MM.1S (cell line): ENCODE measurements around the gene HMG20A.

Experiments used
- DNase-seq: peaks from one replicate; pipeline ENCODE4 v3.0.0-alpha.2; 2015
- H2AFZ ChIP-seq: fragments of 300-600 bp; sonication (generic); 2 replicates; pipeline ENCODE4 v1.6.0; 2016; ENCODE audit warnings: antibody characterized with exemption, low read length
- H3F3A ChIP-seq: fragments of 300-600 bp; sonication (generic); 2 replicates; pipeline ENCODE4 v1.6.1; 2016; ENCODE audit warnings: mild to moderate bottlenecking, antibody characterized with exemption, low read length, moderate library complexity, mixed read lengths; ENCODE audit not compliant: insufficient read depth
- H3K27ac ChIP-seq: fragments of 300-600 bp; sonication (generic); 2 replicates; pipeline ENCODE4 v1.5.1; 2016; ENCODE audit warnings: mild to moderate bottlenecking, low read length
- H3K27me3 ChIP-seq: fragments of 300-600 bp; sonication (generic); replicated peaks from 2 replicates; pipeline ENCODE4 v1.6.0; 2016; ENCODE audit warnings: low read length; ENCODE audit not compliant: insufficient read depth
- H3K36me3 ChIP-seq: fragments of 300-600 bp; sonication (generic); replicated peaks from 2 replicates; pipeline ENCODE4 v1.6.1; 2016; ENCODE audit warnings: mild to moderate bottlenecking, low read length, mixed read lengths; ENCODE audit not compliant: insufficient read depth
- H3K4me1 ChIP-seq: fragments of 300-600 bp; sonication (generic); 2 replicates; pipeline ENCODE4 v1.6.1; 2016; ENCODE audit warnings: low read length, mixed read lengths
- H3K4me2 ChIP-seq: fragments of 300-600 bp; sonication (generic); 2 replicates; pipeline ENCODE4 v1.6.0; 2016; ENCODE audit warnings: low read depth, low read length
- H3K4me3 ChIP-seq: fragments of 300-600 bp; sonication (generic); 2 replicates; pipeline ENCODE4 v1.5.1; 2016; ENCODE audit warnings: low read length, mixed read lengths
- H3K79me2 ChIP-seq: fragments of 300-600 bp; sonication (generic); 2 replicates; pipeline ENCODE4 v1.6.1; 2016; ENCODE audit warnings: mixed run types, low read length, mixed read lengths
- H3K9ac ChIP-seq: fragments of 300-600 bp; sonication (generic); 2 replicates; pipeline ENCODE4 v1.6.1; 2016; ENCODE audit warnings: low read length, mixed read lengths
- H3K9me2 ChIP-seq: fragments of 300-600 bp; sonication (generic); replicated peaks from 2 replicates; pipeline ENCODE4 v1.6.1; 2016; ENCODE audit warnings: mild to moderate bottlenecking, low read length, mixed read lengths; ENCODE audit not compliant: insufficient read depth
- H3K9me3 ChIP-seq: fragments of 300-600 bp; sonication (generic); replicated peaks from 2 replicates; pipeline ENCODE4 v1.6.1; 2016; ENCODE audit warnings: mild to moderate bottlenecking, low read length, mixed read lengths; ENCODE audit not compliant: insufficient read depth
- H4K20me1 ChIP-seq: fragments of 300-600 bp; sonication (generic); 2 replicates; pipeline ENCODE4 v1.6.1; 2016; ENCODE audit warnings: mild to moderate bottlenecking, low read length, moderate library complexity, mixed read lengths; ENCODE audit not compliant: insufficient read depth
- EZH2 ChIP-seq: fragments of 300-600 bp; sonication (generic); optimal IDR thresholded peaks from 2 replicates; pipeline ENCODE3; 2017; ENCODE audit warnings: low read depth, mild to moderate bottlenecking, antibody characterized with exemption, low read length, mixed read lengths
- EZH2phosphoT487 ChIP-seq: fragments of 300-600 bp; sonication (generic); IDR thresholded peaks from 2 replicates; pipeline ENCODE4 v1.6.1; 2018; ENCODE audit warnings: antibody characterized with exemption, low read length
- TF ChIP-seq, protein P1 (sequence below): fragments of 300-600 bp; sonication (generic); IDR thresholded peaks from 2 replicates; pipeline ENCODE4 v1.5.1; 2016; ENCODE audit warnings: antibody characterized with exemption, low read length, mixed read lengths

Gene HMG20A

DNA sequence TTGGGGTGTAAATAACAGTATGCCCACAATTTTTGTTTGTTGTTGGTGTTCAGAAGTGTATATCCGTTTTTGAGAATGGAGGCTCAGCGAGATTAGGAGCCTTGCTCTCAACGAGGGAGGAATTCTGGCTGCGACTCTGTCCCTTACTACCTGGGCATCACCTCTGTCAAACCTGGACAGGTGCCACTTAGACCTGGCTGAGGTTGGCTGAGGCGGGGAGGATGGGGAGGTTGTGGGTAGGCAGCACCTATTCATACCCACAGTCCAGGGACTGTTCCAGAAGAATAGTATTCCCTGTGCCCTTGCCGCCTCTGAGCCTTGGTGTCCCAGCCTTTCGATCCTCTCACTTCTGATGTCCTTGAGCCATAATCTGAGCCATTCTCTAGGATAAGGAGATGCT lies 112.2 kb downstream of the HMG20A start:
- DNase-seq: no peak
- Histone ChIP-seq H3F3A (peaks cover 3% of the 10 kb centered on the region; the same call in 1 of the 2 replicates), H3K4me1 (peaks cover 7% of the 10 kb centered on the region), H3K79me2 (no peaks in the 10 kb centered on the region), H3K27ac (no peak overlapping the region), H3K9me3 (no peaks in the 10 kb centered on the region), H4K20me1 (no peaks in the 10 kb centered on the region), H3K4me3 (no peak overlapping the region), H3K4me2 (no peak overlapping the region), H3K9me2 (no peaks in the 10 kb centered on the region), H2AFZ (no peak overlapping the region), H3K27me3 (peaks cover 6% of the 10 kb centered on the region; the same call in 1 of the 2 replicates), H3K9ac (no peak overlapping the region), H3K36me3 (no peaks in the 10 kb centered on the region)
- TF ChIP-seq EZH2phosphoT487 (no peak), EZH2 (no peak)
- TF ChIP-seq, protein P1, sequence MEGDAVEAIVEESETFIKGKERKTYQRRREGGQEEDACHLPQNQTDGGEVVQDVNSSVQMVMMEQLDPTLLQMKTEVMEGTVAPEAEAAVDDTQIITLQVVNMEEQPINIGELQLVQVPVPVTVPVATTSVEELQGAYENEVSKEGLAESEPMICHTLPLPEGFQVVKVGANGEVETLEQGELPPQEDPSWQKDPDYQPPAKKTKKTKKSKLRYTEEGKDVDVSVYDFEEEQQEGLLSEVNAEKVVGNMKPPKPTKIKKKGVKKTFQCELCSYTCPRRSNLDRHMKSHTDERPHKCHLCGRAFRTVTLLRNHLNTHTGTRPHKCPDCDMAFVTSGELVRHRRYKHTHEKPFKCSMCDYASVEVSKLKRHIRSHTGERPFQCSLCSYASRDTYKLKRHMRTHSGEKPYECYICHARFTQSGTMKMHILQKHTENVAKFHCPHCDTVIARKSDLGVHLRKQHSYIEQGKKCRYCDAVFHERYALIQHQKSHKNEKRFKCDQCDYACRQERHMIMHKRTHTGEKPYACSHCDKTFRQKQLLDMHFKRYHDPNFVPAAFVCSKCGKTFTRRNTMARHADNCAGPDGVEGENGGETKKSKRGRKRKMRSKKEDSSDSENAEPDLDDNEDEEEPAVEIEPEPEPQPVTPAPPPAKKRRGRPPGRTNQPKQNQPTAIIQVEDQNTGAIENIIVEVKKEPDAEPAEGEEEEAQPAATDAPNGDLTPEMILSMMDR: no peak

GRCh38 chr15:77533578-77534430 lies 113.1 kb downstream of the HMG20A start:
- Histone ChIP-seq H3K79me2 (no peaks in the 10 kb centered on the region), H3K9me2 (no peaks in the 10 kb centered on the region), H4K20me1 (no peaks in the 10 kb centered on the region), H2AFZ (no peak overlapping the region), H3K4me3 (no peak overlapping the region), H3K9ac (no peak overlapping the region), H3K27ac (no peak overlapping the region), H3K27me3 (peaks cover 6% of the 10 kb centered on the region; the same call in 1 of the 2 replicates), H3K9me3 (no peaks in the 10 kb centered on the region), H3K4me1 (peaks cover 16% of the 10 kb centered on the region), H3F3A (peaks cover 7% of the 10 kb centered on the region; the same call in 1 of the 2 replicates), H3K36me3 (no peaks in the 10 kb centered on the region), H3K4me2 (no peak overlapping the region)
- no peak for DNase-seq
- TF ChIP-seq, protein P1: no peak
- TF ChIP-seq EZH2: no peak
- no peak for TF ChIP-seq EZH2phosphoT487
